B cell (primary cell): ENCODE data around the gene SNX14. TPM values are rescaled to one million over a fixed set of nuclear protein-coding genes. Genes with fewer than 3 reads are reported as not detected.
"Not testable (repeated sequence)": the region's sequence is repeated elsewhere in the genome, so short reads cannot be mapped to it uniquely, and the experiment has no call there.

Experiments
- ATAC-seq: fragments of 200-7000 bp; cut with Tn5 transposase; one replicate; pipeline ENCODE4 v1.10.0; 2021; ENCODE audit warnings: low read depth, mild to moderate bottlenecking, moderate number of reproducible peaks, moderate library complexity
- CTCF ChIA-PET: fragments of 350-600 bp; sonication (Branson Sonifier 250); formaldehyde crosslinking; loops from one replicate; lab custom pipeline; 2021; ENCODE audit warnings: antibody characterized with exemption, inconsistent platforms; lab: Charles Lee
- POLR2A ChIA-PET: fragments of 350-600 bp; sonication (Branson Sonifier 250); formaldehyde crosslinking; loops from one replicate; lab custom pipeline; 2021; ENCODE audit warnings: antibody characterized with exemption; lab: Charles Lee
- DNase-seq: peaks from one replicate; pipeline ENCODE4 v3.0.0; 2013
- H2AFZ ChIP-seq: 2 replicates; pipeline ENCODE4 v1.6.1; 2012; ENCODE audit warnings: mild to moderate bottlenecking, low read depth, low read length; ENCODE audit not compliant: insufficient read depth, poor library complexity, severe bottlenecking
- H3K27ac ChIP-seq, 2 donors: 1 replicate in 1 of 2; 2 replicates in 1 of 2; pipeline ENCODE4 v1.5.1; 2012 to 2013; ENCODE audit warnings: low read length in 2 of 2, mild to moderate bottlenecking in 2 of 2, moderate library complexity in 1 of 2
- H3K27me3 ChIP-seq, 4 experiments: fragments of 200-600 bp in 1 of 4; sonication (generic) in 1 of 4; replicated peaks in 1 of 4; 1 replicate in 2 of 4; 2 replicates in 2 of 4; pipeline versions ENCODE4 v1.6.1 to v1.7.0; 2013 to 2016; ENCODE audit warnings: low read length in 3 of 4, mild to moderate bottlenecking in 2 of 4, mixed read lengths in 1 of 4, moderate library complexity in 1 of 4; ENCODE audit not compliant: insufficient read depth in 4 of 4, control insufficient read depth in 3 of 4; ENCODE audit errors: control extremely low read depth in 1 of 4
- H3K36me3 ChIP-seq, 2 experiments: replicated peaks in 1 of 2; 1 replicate in 1 of 2; 2 replicates in 1 of 2; pipeline versions ENCODE4 v1.6.1 to v1.7.1; 2013; ENCODE audit warnings: low read length in 1 of 2; ENCODE audit not compliant: insufficient read depth in 2 of 2, control insufficient read depth in 1 of 2; ENCODE audit errors: control extremely low read depth in 1 of 2, extremely low read depth in 1 of 2
- H3K4me1 ChIP-seq, 2 donors: fragments of 200-600 bp in 1 of 2; sonication (generic) in 1 of 2; 1 replicate in 1 of 2; 2 replicates in 1 of 2; pipeline versions ENCODE4 v1.5.1 to v1.6.1; 2013 to 2017; ENCODE audit warnings: low read length in 2 of 2; ENCODE audit not compliant: control insufficient read depth in 2 of 2, insufficient read depth in 2 of 2
- H3K4me2 ChIP-seq: replicated peaks from 2 replicates; pipeline ENCODE3; 2012; ENCODE audit warnings: mild to moderate bottlenecking, low read depth, low read length; ENCODE audit not compliant: poor library complexity, severe bottlenecking
- H3K4me3 ChIP-seq, 5 experiments: fragments of 200-600 bp in 1 of 5; sonication (generic) in 1 of 5; 1 replicate in 3 of 5; 2 replicates in 2 of 5; pipeline versions ENCODE4 v1.5.1 to v1.7.0; 2011 to 2016; ENCODE audit warnings: low read length in 4 of 5, mild to moderate bottlenecking in 4 of 5, low read depth in 2 of 5, control low read depth in 1 of 5, moderate library complexity in 1 of 5; ENCODE audit not compliant: insufficient read depth in 1 of 5; ENCODE audit errors: control extremely low read depth in 1 of 5, extremely low read depth in 1 of 5
- H3K79me2 ChIP-seq: fragments of 200-600 bp; sonication (generic); one replicate; pipeline ENCODE4 v1.6.0; 2016; ENCODE audit warnings: low read length; ENCODE audit not compliant: control insufficient read depth, insufficient read depth
- H3K9ac ChIP-seq: fragments of 200-600 bp; sonication (generic); 2 replicates; pipeline ENCODE4 v1.6.1; 2017; ENCODE audit warnings: mild to moderate bottlenecking, low read length, moderate library complexity
- H3K9me3 ChIP-seq, 3 donors: one replicate each; pipeline versions ENCODE4 v1.6.1 to v1.7.1; 2013; ENCODE audit warnings: low read length in 2 of 3; ENCODE audit not compliant: control insufficient read depth in 2 of 3, insufficient read depth in 1 of 3; ENCODE audit errors: control extremely low read depth in 1 of 3
- H4K20me1 ChIP-seq: 2 replicates; pipeline ENCODE4 v1.6.0; 2012; ENCODE audit warnings: mild to moderate bottlenecking, low read length; ENCODE audit not compliant: insufficient read depth, control insufficient read depth, poor library complexity, severe bottlenecking
- H3K27ac Mint-ChIP-seq: one replicate; pipeline ENCODE4 v1.8.0; 2021; ENCODE audit warnings: mixed read lengths
- H3K27me3 Mint-ChIP-seq: one replicate; pipeline ENCODE4 v1.8.0; 2021; ENCODE audit warnings: mixed read lengths
- H3K4me1 Mint-ChIP-seq: one replicate; pipeline ENCODE4 v1.8.0; 2021; ENCODE audit warnings: mixed read lengths
- H3K4me3 Mint-ChIP-seq: one replicate; pipeline ENCODE4 v1.8.0; 2021; ENCODE audit warnings: mixed read lengths
- H3K9me3 Mint-ChIP-seq: one replicate; pipeline ENCODE4 v1.8.0; 2022; ENCODE audit warnings: mixed read lengths; ENCODE audit not compliant: insufficient read depth
- CTCF ChIP-seq: fragments of 200-600 bp; IDR thresholded peaks from one replicate; pipeline ENCODE4 v1.8.0; 2022; ENCODE audit warnings: antibody characterized with exemption, mild to moderate bottlenecking
- EZH2 ChIP-seq: IDR thresholded peaks from 2 replicates; pipeline ENCODE4 v1.6.1; 2012; ENCODE audit warnings: borderline replicate concordance, low read depth, mild to moderate bottlenecking, moderate library complexity, low read length; ENCODE audit not compliant: insufficient read depth, poor library complexity, severe bottlenecking
- WGBS: methylation state at CpG from one replicate; pipeline ENCODE4 v1.1.5; 2013; ENCODE audit warnings: missing lambda C conversion rate; ENCODE audit not compliant: insufficient coverage; 5-methylcytosine and 5-hydroxymethylcytosine counted together
- intact Hi-C: fragments of 100-400 bp; cut with micrococcal nuclease; formaldehyde crosslinking; loops from one replicate; pipeline ENCODE4 v1.10.0; 2022
- polyA plus RNA-seq: library from polyadenylated mRNA; depleted of rRNA; stranded (reverse); fragments of >200 nt; gene quantifications from 2 replicates; pipeline ENCODE4 v1.2.3, GENCODE V29; 2012
- total RNA-seq, 2 donors: library from RNA; stranded (reverse); fragments of 120-200 nt in 1 of 2; gene quantifications; 1 replicate in 1 of 2; 2 replicates in 1 of 2; pipeline versions ENCODE4 v1.2.3 to v1.2.4, GENCODE V29; 2013 to 2022

The SNX14 gene
- total and polyA plus RNA-seq, 2 donors (not counting 1 experiment from before 2014, with no cell fraction given): 36.9 to 80.0 TPM

- Mint-ChIP-seq H3K27ac (no peak overlapping the region), H3K9me3 (no peaks in the 10 kb centered on the region), H3K4me1 (peaks cover 3% of the 10 kb centered on the region), H3K27me3 (no peaks in the 10 kb centered on the region), H3K4me3 (no peak overlapping the region)
- H4K20me1 ChIP-seq: no peaks in the 10 kb centered on the region
- ChIA-PET POLR2A (no interaction called here), CTCF (interaction anchor here (1.2 kb wide), 1 partner anchor 29 kb away, joined by 5 read pairs; no protein-coding TSS in a partner anchor)
- DNase-seq (no peak), ATAC-seq (no peak)
- peak overlapping the region in 1 of 2 donors; percentile 36 for H3K27ac ChIP-seq
- intact Hi-C loops: no loop called here
- no peak overlapping the region for H2AFZ ChIP-seq
- no peak overlapping the region for H3K4me2 ChIP-seq
- H3K36me3 ChIP-seq: peaks cover 10 to 17% of the 10 kb centered on the region in 2 experiments
- TF ChIP-seq CTCF: no peak
- TF ChIP-seq EZH2: no peak
- H3K9me3 ChIP-seq: peaks cover 0 to 3% (median 0%) of the 10 kb centered on the region in 3 donors
- H3K27me3 ChIP-seq: no peaks in the 10 kb centered on the region
- H3K4me3 ChIP-seq: no peak overlapping the region
- WGBS: no CpG with 5 or more reads among the region's 1 CpG
- no peaks in the 10 kb centered on the region for H3K4me1 ChIP-seq
- H3K79me2 ChIP-seq: no peaks in the 10 kb centered on the region
- no peak overlapping the region for H3K9ac ChIP-seq
Measured at GRCh38 chr6:85565736-85566135, 27.9 kb downstream of the SNX14 start.

- ATAC-seq, intact Hi-C loops: not testable (repeated sequence)
- POLR2A ChIA-PET: interaction anchor here (0.7 kb wide), 1 partner anchor 88 kb away, joined by 3 read pairs; no protein-coding TSS in a partner anchor
Measured at GRCh38 chr6:85564223-85564622, 29.4 kb downstream of the SNX14 start.

More at GRCh38 chr6:85564223-85564622, 29.4 kb downstream of the SNX14 start:
- H3K27me3 ChIP-seq, H3K27me3 Mint-ChIP-seq, H3K4me2 ChIP-seq, H3K27ac ChIP-seq, H3K79me2 ChIP-seq, H2AFZ ChIP-seq, H4K20me1 ChIP-seq, H3K9ac ChIP-seq, DNase-seq, CTCF ChIA-PET, H3K9me3 Mint-ChIP-seq, H3K9me3 ChIP-seq, H3K4me1 ChIP-seq, H3K27ac Mint-ChIP-seq, H3K4me3 Mint-ChIP-seq, H3K4me3 ChIP-seq, H3K4me1 Mint-ChIP-seq: not testable (repeated sequence)
- no CpG with 5 or more reads among the region's 2 CpGs for WGBS
- peaks cover 10 to 20% of the 10 kb centered on the region in 2 experiments for H3K36me3 ChIP-seq
